GM12865 (cell line): ENCODE data around the gene GRID1.
"Not testable (repeated sequence)": the region's sequence is repeated elsewhere in the genome, so short reads cannot be mapped to it uniquely, and the experiment has no call there.

ENCODE experiments used
- DNase-seq: peaks from one replicate; pipeline ENCODE4 v3.0.0; 2010; ENCODE audit warnings: low read depth
- H3K4me3 ChIP-seq: 2 replicates; pipeline ENCODE4 v1.5.1; 2011; ENCODE audit warnings: mild to moderate bottlenecking, low read depth, low read length, control low read depth
- TF ChIP-seq, protein P1 (sequence below): IDR thresholded peaks from 2 replicates; pipeline ENCODE4 v1.5.1; 2011; ENCODE audit warnings: low read length, control low read depth, low read depth, inconsistent platforms; ENCODE audit not compliant: insufficient read depth; ENCODE audit errors: missing control alignments

GRID1 gene

DNA sequence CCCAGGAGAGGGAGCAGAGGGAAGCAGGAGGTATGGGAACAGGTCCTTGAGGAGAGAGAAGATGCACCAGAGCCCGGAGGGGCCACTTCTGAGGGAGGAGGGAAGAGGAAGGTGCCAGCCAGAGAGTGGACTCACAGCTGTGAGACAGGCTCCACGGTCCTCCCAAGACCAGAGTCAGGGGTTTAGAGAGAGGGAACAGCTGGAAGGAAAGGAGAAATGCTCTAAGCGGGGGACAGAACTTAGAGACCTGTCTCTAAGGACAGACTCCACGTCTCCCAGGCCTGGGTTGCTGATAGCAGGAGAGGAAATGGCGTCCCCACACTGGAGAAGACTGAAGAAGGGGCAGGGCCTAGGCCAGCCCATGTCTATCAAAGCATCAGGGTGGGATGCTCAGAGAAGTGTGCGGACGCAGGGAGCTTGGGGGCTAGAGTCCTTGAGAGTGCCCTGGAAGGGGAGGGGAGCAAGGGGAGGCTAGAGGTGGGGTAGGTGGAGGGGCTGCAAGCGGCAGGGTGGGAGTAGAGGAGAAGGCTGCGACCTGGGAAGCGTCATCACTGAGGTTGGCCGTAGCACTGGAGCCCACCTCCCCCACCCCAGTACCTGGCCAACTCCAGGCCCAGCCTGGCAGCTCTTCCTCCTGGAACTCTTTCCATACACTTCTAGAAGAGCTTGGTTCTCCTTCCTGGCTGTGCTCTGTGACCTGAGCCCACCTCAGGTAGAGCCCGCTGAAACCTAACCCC lies 25.6 kb upstream of the GRID1 start:
- TF ChIP-seq, protein P1, sequence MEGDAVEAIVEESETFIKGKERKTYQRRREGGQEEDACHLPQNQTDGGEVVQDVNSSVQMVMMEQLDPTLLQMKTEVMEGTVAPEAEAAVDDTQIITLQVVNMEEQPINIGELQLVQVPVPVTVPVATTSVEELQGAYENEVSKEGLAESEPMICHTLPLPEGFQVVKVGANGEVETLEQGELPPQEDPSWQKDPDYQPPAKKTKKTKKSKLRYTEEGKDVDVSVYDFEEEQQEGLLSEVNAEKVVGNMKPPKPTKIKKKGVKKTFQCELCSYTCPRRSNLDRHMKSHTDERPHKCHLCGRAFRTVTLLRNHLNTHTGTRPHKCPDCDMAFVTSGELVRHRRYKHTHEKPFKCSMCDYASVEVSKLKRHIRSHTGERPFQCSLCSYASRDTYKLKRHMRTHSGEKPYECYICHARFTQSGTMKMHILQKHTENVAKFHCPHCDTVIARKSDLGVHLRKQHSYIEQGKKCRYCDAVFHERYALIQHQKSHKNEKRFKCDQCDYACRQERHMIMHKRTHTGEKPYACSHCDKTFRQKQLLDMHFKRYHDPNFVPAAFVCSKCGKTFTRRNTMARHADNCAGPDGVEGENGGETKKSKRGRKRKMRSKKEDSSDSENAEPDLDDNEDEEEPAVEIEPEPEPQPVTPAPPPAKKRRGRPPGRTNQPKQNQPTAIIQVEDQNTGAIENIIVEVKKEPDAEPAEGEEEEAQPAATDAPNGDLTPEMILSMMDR: no peak
- no peak for DNase-seq
- H3K4me3 ChIP-seq: peak overlapping the region; percentile 63

DNA sequence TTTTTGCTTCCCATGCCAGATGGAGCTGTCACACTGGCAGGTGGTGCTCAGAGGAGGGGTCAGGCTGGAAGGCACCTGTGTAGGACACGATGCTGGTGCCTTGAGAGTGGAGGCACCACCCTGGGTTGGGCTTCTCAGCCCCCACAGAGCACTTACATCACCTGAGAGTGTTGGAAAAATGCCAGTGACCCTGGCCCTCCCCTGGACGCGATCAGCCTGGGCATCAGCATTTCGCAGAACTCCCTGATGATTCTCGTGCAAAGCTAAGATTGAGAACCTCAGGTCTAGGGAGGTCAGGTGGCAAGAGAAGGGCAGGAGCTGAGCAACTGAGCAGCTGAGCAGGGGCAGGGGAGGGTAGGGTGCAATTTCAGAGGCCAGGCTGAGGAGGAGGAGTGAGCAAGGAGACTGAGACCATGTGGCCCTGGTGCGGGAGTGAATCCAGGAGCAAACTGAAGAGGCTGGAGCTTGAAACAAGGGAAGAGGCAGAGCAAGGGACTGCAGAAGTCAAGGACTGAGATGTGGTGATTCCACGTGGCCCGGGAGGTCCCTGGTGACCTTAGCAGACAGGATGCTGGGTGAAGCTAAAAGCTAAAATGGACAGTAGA lies 24.7 kb upstream of the GRID1 start:
- TF ChIP-seq, protein P1: no peak
- DNase-seq: no peak
- H3K4me3 ChIP-seq: peak overlapping the region; percentile 63

DNA sequence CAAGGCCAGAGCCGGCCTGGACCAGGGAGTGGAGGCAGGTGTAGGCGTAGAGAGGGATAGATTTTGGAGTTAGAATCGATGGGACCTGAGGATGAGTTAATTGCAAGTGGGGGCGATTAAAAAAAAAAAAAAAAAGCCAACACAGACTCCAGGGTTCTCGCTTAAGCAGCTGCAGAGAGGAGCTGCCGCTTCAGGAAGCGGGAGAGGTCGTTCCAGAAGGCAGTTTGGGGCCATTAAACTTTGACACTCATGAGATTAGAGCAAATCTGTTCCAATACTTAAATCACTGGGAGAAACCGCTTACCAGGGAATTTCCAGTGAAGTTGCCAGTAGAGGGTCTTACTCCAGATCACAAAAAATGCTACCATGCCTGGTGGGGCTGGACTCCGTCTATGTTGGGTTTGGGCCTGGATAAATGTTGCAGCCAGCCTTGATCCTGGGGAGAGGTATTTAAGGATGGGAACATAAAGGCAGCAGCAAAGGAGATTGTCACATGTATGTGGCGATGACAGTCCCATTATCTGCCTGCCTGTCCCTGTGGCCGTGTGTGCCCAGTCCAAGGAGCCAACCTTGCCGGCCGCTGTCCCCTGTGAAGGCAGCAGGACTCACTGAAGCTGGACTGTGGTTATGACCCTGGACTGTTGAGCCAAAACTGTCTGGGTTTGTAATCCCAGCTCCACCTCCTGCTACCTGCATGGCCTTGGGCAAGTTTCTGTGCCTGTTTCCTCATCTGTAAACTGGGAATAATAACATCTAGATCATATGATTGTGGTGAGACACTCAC lies 23.9 kb upstream of the GRID1 start:
- TF ChIP-seq, protein P1: no peak
- DNase-seq: no peak
- peak overlapping the region; percentile 63 for H3K4me3 ChIP-seq

DNA sequence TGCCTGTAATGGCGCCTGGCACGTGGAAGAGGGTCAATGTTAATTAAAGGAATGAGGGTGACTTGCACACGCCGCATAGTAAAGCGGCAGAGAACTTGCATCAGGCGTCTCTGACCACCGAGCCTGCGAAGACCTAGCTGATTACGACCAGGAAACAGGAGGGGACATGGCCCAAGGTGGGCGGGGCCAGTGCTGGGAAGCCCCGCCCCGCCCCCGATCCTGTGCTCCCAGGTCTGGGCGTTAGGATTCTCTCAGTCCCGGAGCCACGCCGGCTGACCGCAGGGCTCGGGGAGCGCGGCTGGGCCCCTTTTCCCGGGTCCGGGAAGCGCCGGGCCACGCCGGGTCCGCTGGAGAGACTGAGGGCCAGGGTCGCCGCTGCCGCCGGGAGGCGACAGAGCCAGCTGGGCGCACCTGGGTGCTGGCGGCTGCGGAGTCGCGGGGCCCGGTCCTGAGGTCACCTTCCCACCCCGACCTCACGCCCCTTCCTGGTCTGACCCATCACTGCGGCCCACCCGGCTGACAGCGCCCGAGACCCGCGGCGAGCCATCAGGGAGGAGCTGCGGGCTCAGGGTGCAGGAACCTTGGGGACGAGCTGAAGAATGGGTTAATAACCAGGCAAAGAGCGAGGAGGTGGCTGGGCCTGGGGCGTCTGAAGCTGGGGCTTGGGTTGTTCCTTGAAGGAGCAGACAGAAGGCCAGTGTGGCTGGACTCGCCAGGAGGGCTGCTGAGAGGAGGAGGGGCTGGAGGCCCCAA lies 23.0 kb upstream of the GRID1 start:
- TF ChIP-seq, protein P1: peak; percentile 24
- H3K4me3 ChIP-seq: peak overlapping the region; percentile 63
- peak; percentile 75 for DNase-seq

DNA sequence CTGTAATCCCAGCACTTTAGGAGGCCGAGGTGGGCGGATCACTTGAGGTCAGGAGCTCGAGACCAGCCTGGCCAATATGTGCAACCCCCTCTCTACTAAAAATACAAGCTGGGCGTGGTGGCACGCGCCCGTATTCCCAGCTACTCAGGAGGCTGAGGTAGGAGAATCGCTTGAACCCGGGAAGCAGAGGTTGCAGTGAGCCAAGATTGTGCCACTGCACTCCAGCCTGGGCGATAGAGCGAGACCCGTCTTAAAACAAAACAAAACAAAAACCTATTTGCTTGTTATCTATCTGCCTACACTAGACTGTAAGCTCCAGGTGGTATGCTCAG lies 22.5 kb upstream of the GRID1 start:
- H3K4me3 ChIP-seq: peak overlapping the region; percentile 63
- DNase-seq: not testable (repeated sequence)

DNA sequence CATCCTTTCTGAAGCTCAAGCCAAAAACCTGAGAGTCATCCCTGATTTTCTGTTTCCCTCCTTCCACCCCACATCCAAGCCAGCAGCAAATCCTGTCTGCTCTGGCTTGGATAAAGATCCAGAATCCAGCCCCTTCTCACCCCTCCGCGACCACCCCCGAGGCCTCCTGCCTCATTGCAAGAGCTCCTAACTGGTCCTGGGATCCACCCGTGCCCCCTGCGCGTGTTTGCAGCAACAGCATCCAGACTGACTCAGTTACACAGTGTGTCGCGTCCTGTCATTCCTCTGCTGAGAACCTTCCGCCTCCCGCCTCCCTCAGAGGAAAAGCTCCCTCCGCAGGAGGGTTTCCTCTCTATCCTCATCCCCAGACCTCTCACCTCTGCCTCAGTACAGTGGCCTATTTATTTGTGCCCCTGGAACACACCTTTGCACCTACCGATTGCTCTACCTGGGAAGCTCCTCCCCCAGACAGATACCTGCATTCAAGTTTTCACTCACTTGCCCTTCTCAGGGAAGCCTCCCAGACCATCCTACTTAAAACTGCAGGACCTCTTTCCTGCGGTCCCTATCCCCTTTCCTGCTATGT lies 21.6 kb upstream of the GRID1 start:
- no peak overlapping the region for H3K4me3 ChIP-seq
- no peak for DNase-seq
- TF ChIP-seq, protein P1: no peak

DNA sequence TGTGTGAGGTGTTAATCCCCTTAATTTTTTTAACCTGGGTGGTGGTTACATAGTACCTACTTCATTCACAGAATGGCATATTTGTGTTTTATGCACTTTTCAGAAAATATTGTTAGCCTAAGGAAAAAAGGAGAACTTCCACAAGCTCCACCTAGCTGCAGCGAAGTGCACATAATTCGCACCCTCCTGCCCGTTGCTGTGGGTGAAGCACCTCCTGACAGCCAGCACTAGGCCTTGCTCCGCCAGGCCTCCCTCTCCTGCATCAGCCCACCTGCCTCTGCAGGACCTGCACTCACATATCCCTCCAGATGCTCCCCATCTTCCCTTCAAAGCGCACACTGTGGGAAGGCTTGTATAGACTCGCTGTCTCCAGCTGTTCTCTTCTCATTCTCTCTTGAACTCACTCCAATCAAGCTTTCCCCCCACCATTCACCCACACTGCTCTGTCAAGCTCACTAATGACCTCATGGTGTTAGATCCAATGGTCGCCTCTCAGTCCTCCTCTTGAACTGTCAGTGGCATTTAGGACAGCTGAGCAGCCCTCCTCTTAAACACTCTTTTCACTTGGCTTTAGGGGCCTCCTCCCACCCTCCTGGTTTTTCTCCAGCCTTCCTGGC lies 20.7 kb upstream of the GRID1 start:
- no peak overlapping the region for H3K4me3 ChIP-seq
- no peak for DNase-seq
- TF ChIP-seq, protein P1: no peak
